SK-N-SH (cell line): ENCODE results near the gene SATL1. TPM values are rescaled to one million over a fixed set of nuclear protein-coding genes. Genes with fewer than 3 reads are reported as not detected.

Source experiments
- CTCF ChIA-PET: fragments of 300-600, 350-600 bp; formaldehyde crosslinking; extraction: SDS; loops from one replicate; lab custom pipeline; 2021; lab: Yijun Ruan, JAX
- POLR2A ChIA-PET: fragments of 350-600 bp; sonication (Branson Sonifier 250); formaldehyde crosslinking; extraction: SDS; loops from one replicate; lab custom pipeline; 2020; ENCODE audit warnings: antibody characterized with exemption, inconsistent platforms; lab: Yijun Ruan, JAX
- DNase-seq: peaks from one replicate; pipeline ENCODE4 v3.0.0; 2012
- H2AFZ ChIP-seq: fragments of 200-600 bp; sonication (generic); 2 replicates; pipeline ENCODE4 v1.8.1; 2016; ENCODE audit warnings: antibody characterized with exemption, mild to moderate bottlenecking, low read depth
- H3F3A ChIP-seq: fragments of 200-600 bp; sonication (generic); replicated peaks from 2 replicates; pipeline ENCODE3; 2016; ENCODE audit warnings: antibody characterized with exemption, mild to moderate bottlenecking; ENCODE audit not compliant: insufficient read depth
- H3K27ac ChIP-seq, 2 experiments: fragments of 200-500 bp in 1 of 2; fragments of 200-600 bp in 1 of 2; sonication (Bioruptor generic) in 1 of 2; sonication (generic), shearing (Covaris generic) in 1 of 2; 2 replicates each; pipeline versions ENCODE4 v1.5.1 to v1.6.1; 2014 to 2016; ENCODE audit warnings: low read depth in 2 of 2, inconsistent platforms in 1 of 2, low read length in 1 of 2, mild to moderate bottlenecking in 1 of 2, mixed read lengths in 1 of 2
- H3K27me3 ChIP-seq: fragments of 200-600 bp; sonication (generic), shearing (Covaris generic); 2 replicates; pipeline ENCODE4 v1.6.1; 2016; ENCODE audit warnings: mixed run types; ENCODE audit not compliant: insufficient read depth
- H3K36me3 ChIP-seq, 2 experiments: fragments of 200-500 bp in 1 of 2; fragments of 200-600 bp in 1 of 2; sonication (Bioruptor generic) in 1 of 2; sonication (generic) in 1 of 2; replicated peaks in 1 of 2; 2 replicates each; pipeline versions ENCODE3 to v1.5.1; 2014 to 2016; ENCODE audit warnings: low read length in 1 of 2, mild to moderate bottlenecking in 1 of 2; ENCODE audit not compliant: insufficient read depth in 2 of 2, control insufficient read depth in 1 of 2
- H3K4me1 ChIP-seq, 2 experiments: fragments of 200-500 bp in 1 of 2; fragments of 200-600 bp in 1 of 2; sonication (Bioruptor generic) in 1 of 2; sonication (generic), shearing (Covaris generic) in 1 of 2; 2 replicates each; pipeline versions ENCODE4 v1.5.1 to v1.6.1; 2014 to 2016; ENCODE audit warnings: low read depth in 1 of 2, low read length in 1 of 2, mixed run types in 1 of 2; ENCODE audit not compliant: insufficient read depth in 2 of 2, control insufficient read depth in 1 of 2
- H3K4me2 ChIP-seq: fragments of 200-600 bp; sonication (generic), shearing (Covaris generic); 2 replicates; pipeline ENCODE4 v1.6.1; 2017; ENCODE audit warnings: mixed run types
- H3K4me3 ChIP-seq, 2 experiments: fragments of 200-500 bp in 1 of 2; fragments of 200-600 bp in 1 of 2; sonication (Bioruptor generic) in 1 of 2; sonication (generic), shearing (Covaris generic) in 1 of 2; 2 replicates each; pipeline versions ENCODE4 v1.5.1 to v1.8.1; 2014 to 2016; ENCODE audit warnings: low read depth in 2 of 2, inconsistent platforms in 1 of 2, low read length in 1 of 2, mild to moderate bottlenecking in 1 of 2, mixed read lengths in 1 of 2, moderate library complexity in 1 of 2
- H3K79me2 ChIP-seq: fragments of 200-600 bp; sonication (generic); 2 replicates; pipeline ENCODE4 v1.8.1; 2017; ENCODE audit warnings: mild to moderate bottlenecking; ENCODE audit not compliant: insufficient read depth
- H3K9ac ChIP-seq: fragments of 200-600 bp; sonication (generic); 2 replicates; pipeline ENCODE4 v1.6.1; 2017; ENCODE audit warnings: mixed run types
- H3K9me2 ChIP-seq: fragments of 200-600 bp; sonication (generic); 2 replicates; pipeline ENCODE4 v1.6.1; 2017; ENCODE audit warnings: mixed run types
- H3K9me3 ChIP-seq: fragments of 200-600 bp; sonication (generic); 2 replicates; pipeline ENCODE4 v1.6.1; 2017; ENCODE audit warnings: mixed run types, mild to moderate bottlenecking, moderate library complexity
- H4K20me1 ChIP-seq: fragments of 200-600 bp; sonication (generic); 2 replicates; pipeline ENCODE4 v1.6.1; 2017; ENCODE audit warnings: mild to moderate bottlenecking, mixed run types; ENCODE audit not compliant: insufficient read depth
- CHD2 ChIP-seq: fragments of 150-350 bp; IDR thresholded peaks from 2 replicates; pipeline ENCODE4 v1.6.1; 2018; ENCODE audit warnings: low read length; ENCODE audit not compliant: partially characterized antibody
- ELF1 ChIP-seq: IDR thresholded peaks from 2 replicates; pipeline ENCODE4 v1.4.0; 2012
- FOSL2 ChIP-seq: IDR thresholded peaks from 2 replicates; pipeline ENCODE4 v1.4.0; 2012; ENCODE audit warnings: low read depth, mild to moderate bottlenecking, moderate library complexity, borderline replicate concordance
- GABPA ChIP-seq: IDR thresholded peaks from 2 replicates; pipeline ENCODE4 v1.4.0; 2012; ENCODE audit warnings: low read depth, mild to moderate bottlenecking
- MEF2A ChIP-seq: IDR thresholded peaks from 2 replicates; pipeline ENCODE4 v1.4.0; 2012; ENCODE audit warnings: low read depth, borderline replicate concordance
- RXRA ChIP-seq: IDR thresholded peaks from 2 replicates; pipeline ENCODE4 v1.4.0; 2012; ENCODE audit warnings: low read depth, mild to moderate bottlenecking, borderline replicate concordance
- SMC3 ChIP-seq: IDR thresholded peaks from 2 replicates; pipeline ENCODE4 v1.6.1; 2012; ENCODE audit warnings: low read depth, low read length, improper control_type of control experiment
- TAF1 ChIP-seq: IDR thresholded peaks from 2 replicates; pipeline ENCODE4 v1.6.1; 2012; ENCODE audit warnings: low read depth, mild to moderate bottlenecking, low read length, moderate library complexity, borderline replicate concordance
- TEAD4 ChIP-seq: IDR thresholded peaks from 2 replicates; pipeline ENCODE4 v1.4.0; 2012; ENCODE audit warnings: mild to moderate bottlenecking, borderline replicate concordance; ENCODE audit not compliant: insufficient read depth
- WGBS: methylation state at CpG from one replicate; pipeline ENCODE4 v1.1.6; 2017; ENCODE audit warnings: low lambda C conversion rate; 5-methylcytosine and 5-hydroxymethylcytosine counted together
- polyA plus RNA-seq, 3 experiments: library from polyadenylated mRNA; depleted of rRNA; stranded (reverse); fragments of >200 nt; gene quantifications; 2 replicates each; pipeline ENCODE4 v1.2.3, GENCODE V29; 2012
- TF ChIP-seq, protein P1 (sequence below): fragments of 150-350 bp; IDR thresholded peaks from 2 replicates; pipeline ENCODE4 v1.6.1; 2017; ENCODE audit warnings: antibody characterized with exemption, low read length, low read depth, borderline replicate concordance
- TF ChIP-seq, protein P2 (sequence below): IDR thresholded peaks from 2 replicates; pipeline ENCODE4 v1.4.0; 2012; ENCODE audit warnings: low read depth, borderline replicate concordance
- TF ChIP-seq, protein P3 (sequence below): IDR thresholded peaks from 2 replicates; pipeline ENCODE4 v1.6.1; 2012; ENCODE audit warnings: mild to moderate bottlenecking, low read depth, low read length, moderate library complexity

Gene SATL1
- polyA plus RNA-seq, 1 of the 3 experiments (the other 2 are of a cell fraction) = not detected

DNA sequence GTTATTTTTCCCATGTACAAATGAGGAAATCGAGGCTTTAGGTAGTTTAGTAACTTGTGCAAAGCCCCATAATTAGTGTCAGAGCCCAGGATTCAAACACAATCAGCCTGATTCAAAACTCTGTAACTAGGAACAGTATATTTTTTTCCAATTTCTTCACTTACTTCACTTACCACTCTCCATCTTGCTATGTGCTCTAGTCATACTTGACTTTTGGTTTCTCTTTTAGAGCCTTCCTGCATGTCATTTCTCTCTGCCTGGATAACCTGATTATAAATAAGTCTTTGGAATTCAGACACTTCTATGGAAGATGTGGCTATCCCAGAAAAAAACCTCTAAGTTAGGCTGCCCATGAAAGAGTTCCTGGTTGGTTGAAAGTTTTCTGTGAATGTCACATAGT lies 22.2 kb downstream of the SATL1 start (continued):
- TF ChIP-seq, protein P1, sequence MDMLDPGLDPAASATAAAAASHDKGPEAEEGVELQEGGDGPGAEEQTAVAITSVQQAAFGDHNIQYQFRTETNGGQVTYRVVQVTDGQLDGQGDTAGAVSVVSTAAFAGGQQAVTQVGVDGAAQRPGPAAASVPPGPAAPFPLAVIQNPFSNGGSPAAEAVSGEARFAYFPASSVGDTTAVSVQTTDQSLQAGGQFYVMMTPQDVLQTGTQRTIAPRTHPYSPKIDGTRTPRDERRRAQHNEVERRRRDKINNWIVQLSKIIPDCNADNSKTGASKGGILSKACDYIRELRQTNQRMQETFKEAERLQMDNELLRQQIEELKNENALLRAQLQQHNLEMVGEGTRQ = no peak
- TF ChIP-seq TEAD4 (no peak), ELF1 (no peak), RXRA (no peak), FOSL2 (no peak), CHD2 (no peak)

DNA sequence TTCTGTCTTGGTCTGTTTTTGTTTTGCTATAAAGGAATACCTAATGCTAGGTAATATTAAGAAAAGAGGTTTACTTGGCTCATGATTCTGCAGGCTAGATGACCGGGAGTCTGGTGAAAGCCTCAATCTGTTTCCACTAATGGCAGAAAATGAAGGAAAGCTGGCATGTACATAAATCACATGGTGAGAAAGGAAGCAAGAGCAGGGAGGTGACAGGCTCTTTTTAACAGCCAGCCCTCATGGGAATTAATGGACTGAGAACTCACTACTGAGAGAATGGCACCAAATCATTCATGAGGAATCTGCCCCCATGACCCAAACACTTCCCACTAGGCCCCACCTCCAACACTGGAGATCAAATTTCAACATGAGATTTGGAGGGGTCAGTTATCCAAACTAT lies 27.6 kb downstream of the SATL1 start:
- ChIA-PET POLR2A (no interaction called here), CTCF (no interaction called here)
- Histone ChIP-seq H3K4me1 (no peaks in the 10 kb centered on the region), H3K9me3 (no peaks in the 10 kb centered on the region), H3K4me3 (no peak overlapping the region), H3K9ac (no peak overlapping the region), H4K20me1 (no peaks in the 10 kb centered on the region), H3K27me3 (no peaks in the 10 kb centered on the region), H3K9me2 (no peaks in the 10 kb centered on the region), H2AFZ (no peak overlapping the region), H3F3A (no peaks in the 10 kb centered on the region), H3K79me2 (no peaks in the 10 kb centered on the region), H3K27ac (no peak overlapping the region), H3K4me2 (no peak overlapping the region), H3K36me3 (no peaks in the 10 kb centered on the region)
- TF ChIP-seq TEAD4 (no peak), GABPA (no peak), ELF1 (no peak), FOSL2 (no peak), MEF2A (no peak), SMC3 (no peak), TAF1 (no peak), RXRA (no peak)
- TF ChIP-seq, protein P2, sequence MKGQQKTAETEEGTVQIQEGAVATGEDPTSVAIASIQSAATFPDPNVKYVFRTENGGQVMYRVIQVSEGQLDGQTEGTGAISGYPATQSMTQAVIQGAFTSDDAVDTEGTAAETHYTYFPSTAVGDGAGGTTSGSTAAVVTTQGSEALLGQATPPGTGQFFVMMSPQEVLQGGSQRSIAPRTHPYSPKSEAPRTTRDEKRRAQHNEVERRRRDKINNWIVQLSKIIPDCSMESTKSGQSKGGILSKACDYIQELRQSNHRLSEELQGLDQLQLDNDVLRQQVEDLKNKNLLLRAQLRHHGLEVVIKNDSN = no peak
- TF ChIP-seq, protein P3, sequence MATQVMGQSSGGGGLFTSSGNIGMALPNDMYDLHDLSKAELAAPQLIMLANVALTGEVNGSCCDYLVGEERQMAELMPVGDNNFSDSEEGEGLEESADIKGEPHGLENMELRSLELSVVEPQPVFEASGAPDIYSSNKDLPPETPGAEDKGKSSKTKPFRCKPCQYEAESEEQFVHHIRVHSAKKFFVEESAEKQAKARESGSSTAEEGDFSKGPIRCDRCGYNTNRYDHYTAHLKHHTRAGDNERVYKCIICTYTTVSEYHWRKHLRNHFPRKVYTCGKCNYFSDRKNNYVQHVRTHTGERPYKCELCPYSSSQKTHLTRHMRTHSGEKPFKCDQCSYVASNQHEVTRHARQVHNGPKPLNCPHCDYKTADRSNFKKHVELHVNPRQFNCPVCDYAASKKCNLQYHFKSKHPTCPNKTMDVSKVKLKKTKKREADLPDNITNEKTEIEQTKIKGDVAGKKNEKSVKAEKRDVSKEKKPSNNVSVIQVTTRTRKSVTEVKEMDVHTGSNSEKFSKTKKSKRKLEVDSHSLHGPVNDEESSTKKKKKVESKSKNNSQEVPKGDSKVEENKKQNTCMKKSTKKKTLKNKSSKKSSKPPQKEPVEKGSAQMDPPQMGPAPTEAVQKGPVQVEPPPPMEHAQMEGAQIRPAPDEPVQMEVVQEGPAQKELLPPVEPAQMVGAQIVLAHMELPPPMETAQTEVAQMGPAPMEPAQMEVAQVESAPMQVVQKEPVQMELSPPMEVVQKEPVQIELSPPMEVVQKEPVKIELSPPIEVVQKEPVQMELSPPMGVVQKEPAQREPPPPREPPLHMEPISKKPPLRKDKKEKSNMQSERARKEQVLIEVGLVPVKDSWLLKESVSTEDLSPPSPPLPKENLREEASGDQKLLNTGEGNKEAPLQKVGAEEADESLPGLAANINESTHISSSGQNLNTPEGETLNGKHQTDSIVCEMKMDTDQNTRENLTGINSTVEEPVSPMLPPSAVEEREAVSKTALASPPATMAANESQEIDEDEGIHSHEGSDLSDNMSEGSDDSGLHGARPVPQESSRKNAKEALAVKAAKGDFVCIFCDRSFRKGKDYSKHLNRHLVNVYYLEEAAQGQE = no peak
- no peak for DNase-seq
- WGBS = 15% methylated on average over 1 of the region's 1 CpG
